Endothelial cell of umbilical vein (primary cell): ENCODE results near the gene ZSWIM6. TPM values are rescaled to one million over a fixed set of nuclear protein-coding genes. Genes with fewer than 3 reads are reported as not detected.

Experiments
- BruUV-seq: library from RNA; stranded (reverse); fragments of 400-500 nt; replicated peaks from 2 replicates; lab custom pipeline; 2021; lab: Mats Ljungman, UMichigan
- CTCF ChIA-PET: fragments of 300-600, 350-600 bp; sonication (Branson Sonifier 250); formaldehyde crosslinking; loops from one replicate; lab custom pipeline; 2021; ENCODE audit warnings: antibody characterized with exemption, inconsistent platforms; lab: Charles Lee
- POLR2A ChIA-PET: fragments of 300-600, 350-600 bp; sonication (Branson Sonifier 250); formaldehyde crosslinking; loops from one replicate; lab custom pipeline; 2021; ENCODE audit warnings: antibody characterized with exemption, inconsistent platforms; lab: Charles Lee
- DNase-seq: peaks from one replicate; pipeline ENCODE4 v3.0.0-alpha.2; 2011; ENCODE audit warnings: low read depth, low spot score
- FAIRE-seq: peaks from 2 replicates; lab custom pipeline; 2011; peaks lifted over from hg19 to GRCh38; lab: Jason Lieb, UNC
- H2AFZ ChIP-seq: 2 replicates; pipeline ENCODE4 v1.6.0; 2012; ENCODE audit warnings: low read depth, low read length, control low read depth, inconsistent platforms
- H3K27ac ChIP-seq: 2 replicates; pipeline ENCODE4 v1.5.1; 2011; ENCODE audit warnings: low read depth, mild to moderate bottlenecking, control low read depth, low read length, moderate library complexity; ENCODE audit not compliant: insufficient read depth
- H3K27me3 ChIP-seq, 2 experiments: 2 replicates each; pipeline versions ENCODE4 v1.6.0 to v1.6.1; 2011; ENCODE audit warnings: low read length in 2 of 2, mixed read lengths in 1 of 2; ENCODE audit not compliant: control insufficient read depth in 2 of 2, insufficient read depth in 2 of 2
- H3K36me3 ChIP-seq, 2 experiments: 2 replicates in 1 of 2; 3 replicates in 1 of 2; pipeline ENCODE4 v1.5.1; 2011; ENCODE audit warnings: low read length in 2 of 2, mild to moderate bottlenecking in 1 of 2, moderate library complexity in 1 of 2; ENCODE audit not compliant: control insufficient read depth in 2 of 2, insufficient read depth in 2 of 2; ENCODE audit errors: extremely low read depth in 1 of 2
- H3K4me1 ChIP-seq: 3 replicates; pipeline ENCODE4 v1.5.1; 2011; ENCODE audit warnings: mild to moderate bottlenecking, low read length; ENCODE audit not compliant: control insufficient read depth, insufficient read depth; ENCODE audit errors: extremely low read depth
- H3K4me2 ChIP-seq: 2 replicates; pipeline ENCODE4 v1.6.1; 2011; ENCODE audit warnings: low read length, control low read depth, mixed read lengths; ENCODE audit not compliant: insufficient read depth
- H3K4me3 ChIP-seq, 3 experiments: fragments of 200-600 bp in 1 of 3; sonication (generic), shearing (Covaris generic) in 1 of 3; replicated peaks in 1 of 3; 2 replicates each; pipeline ENCODE4 v1.5.1; 2011 to 2016; ENCODE audit warnings: control low read depth in 3 of 3, low read length in 3 of 3, mild to moderate bottlenecking in 2 of 3, inconsistent platforms in 1 of 3, low read depth in 1 of 3, moderate library complexity in 1 of 3; ENCODE audit not compliant: insufficient read depth in 1 of 3
- H3K79me2 ChIP-seq: 2 replicates; pipeline ENCODE4 v1.6.0; 2012; ENCODE audit warnings: low read length, inconsistent platforms; ENCODE audit not compliant: control insufficient read depth, insufficient read depth
- H3K9ac ChIP-seq: replicated peaks from 2 replicates; pipeline ENCODE3; 2011; ENCODE audit warnings: low read length, control low read depth; ENCODE audit not compliant: insufficient read depth; ENCODE audit errors: extremely low read depth
- H3K9me1 ChIP-seq: replicated peaks from 3 replicates; pipeline ENCODE4 v1.6.0; 2011; ENCODE audit warnings: mild to moderate bottlenecking, low read length; ENCODE audit not compliant: control insufficient read depth, insufficient read depth; ENCODE audit errors: extremely low read depth
- H3K9me3 ChIP-seq: replicated peaks from 2 replicates; pipeline ENCODE4 v1.5.1; 2012; ENCODE audit warnings: low read length, inconsistent platforms; ENCODE audit not compliant: control insufficient read depth, insufficient read depth
- H4K20me1 ChIP-seq: replicated peaks from 2 replicates; pipeline ENCODE3; 2011; ENCODE audit warnings: mild to moderate bottlenecking, low read length; ENCODE audit not compliant: control insufficient read depth, insufficient read depth; ENCODE audit errors: extremely low read depth
- EZH2 ChIP-seq: IDR thresholded peaks from 2 replicates; pipeline ENCODE4 v1.6.1; 2012; ENCODE audit warnings: borderline replicate concordance, low read depth, mild to moderate bottlenecking, moderate library complexity, low read length, inconsistent platforms; ENCODE audit not compliant: severe bottlenecking
- FOS ChIP-seq: IDR thresholded peaks from 2 replicates; pipeline ENCODE4 v1.6.1; 2011; ENCODE audit warnings: mild to moderate bottlenecking, low read length, moderate library complexity, borderline replicate concordance; ENCODE audit not compliant: insufficient read depth
- GATA2 ChIP-seq: IDR thresholded peaks from 2 replicates; pipeline ENCODE4 v1.7.0; 2011; ENCODE audit warnings: low read depth, mild to moderate bottlenecking, moderate library complexity, mixed read lengths, low read length; ENCODE audit not compliant: insufficient read length, insufficient read depth
- JUN ChIP-seq: IDR thresholded peaks from 2 replicates; pipeline ENCODE4 v1.6.1; 2011; ENCODE audit warnings: borderline replicate concordance, low read depth; ENCODE audit not compliant: insufficient read length, insufficient read depth
- MYC ChIP-seq: IDR thresholded peaks from one replicate; pipeline ENCODE4 v1.6.1; 2011; ENCODE audit warnings: mild to moderate bottlenecking, low read depth, low read length
- POLR2A ChIP-seq: IDR thresholded peaks from 2 replicates; pipeline ENCODE4 v1.6.1; 2012; ENCODE audit warnings: low read depth, mild to moderate bottlenecking, control low read depth, low read length
- POLR2AphosphoS5 ChIP-seq: IDR thresholded peaks from 2 replicates; pipeline ENCODE4 v1.6.1; 2012; ENCODE audit warnings: low read depth, mild to moderate bottlenecking, control low read depth, low read length, moderate library complexity; ENCODE audit not compliant: insufficient read depth
- dilution Hi-C: fragments of 300-500 bp; cut with MboI; formaldehyde crosslinking; loops from one replicate; pipeline ENCODE4 v1.15.0; 2019; ENCODE audit warnings: low sequenced_read_pairs; ENCODE audit not compliant: extremely low pct_ligation_motif_present
- intact Hi-C: fragments of 100-400 bp; cut with micrococcal nuclease; formaldehyde crosslinking; loops from one replicate; pipeline ENCODE4 v1.10.0; 2022
- polyA plus RNA-seq, 4 experiments: library from polyadenylated mRNA; depleted of rRNA in 3 of 4; stranded (reverse) in 3 of 4; unstranded in 1 of 4; fragments of >200 nt; gene quantifications; 2 replicates each; pipeline versions ENCODE4 v1.2.1 to v1.2.3, GENCODE V29; 2011 to 2012; ENCODE audit warnings: missing spikeins in 1 of 4
- total RNA-seq: library from RNA; stranded (reverse); gene quantifications from 2 replicates; pipeline ENCODE4 v1.2.3, GENCODE V29; 2021
- TF ChIP-seq, protein P1 (sequence below): IDR thresholded peaks from 2 replicates; pipeline ENCODE4 v1.6.1; 2011; ENCODE audit not compliant: insufficient read depth, insufficient read length
- TF ChIP-seq, protein P2 (sequence below), 2 donors: IDR thresholded peaks; 1 replicate in 1 of 2; 2 replicates in 1 of 2; pipeline ENCODE4 v1.5.1; 2011; ENCODE audit warnings: low read length in 2 of 2, mild to moderate bottlenecking in 2 of 2, moderate library complexity in 2 of 2, control low read depth in 1 of 2, inconsistent platforms in 1 of 2, low read depth in 1 of 2; ENCODE audit not compliant: insufficient read depth in 1 of 2; ENCODE audit errors: extremely low read depth in 1 of 2

Gene ZSWIM6
- total and polyA plus RNA-seq, 2 donors (not counting 3 experiments of a cell fraction or from before 2014, with no cell fraction given) = 14.9 to 25.3 TPM

DNA sequence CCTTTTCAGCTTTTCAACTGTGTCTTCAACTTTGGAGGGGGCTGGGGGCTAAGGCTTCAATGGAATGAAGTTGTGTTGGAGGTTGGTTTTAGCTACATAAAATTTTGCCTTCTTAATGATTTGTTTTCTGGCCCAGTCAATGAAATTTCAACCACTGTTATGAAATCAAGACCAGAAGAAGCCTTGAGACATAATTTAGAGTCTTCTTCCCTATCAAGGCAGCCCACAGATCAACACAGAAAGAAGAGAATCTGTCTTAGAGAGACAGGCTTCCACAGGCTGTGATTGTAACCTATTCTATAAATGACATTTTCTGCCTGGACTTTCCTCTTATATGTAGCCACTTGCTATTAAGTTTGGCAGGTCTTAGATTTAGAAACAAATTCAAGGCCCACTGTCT, 46.5 kb upstream of the ZSWIM6 start:
- H3K4me1 ChIP-seq = peaks cover 19% of the 10 kb centered on the region
- TF ChIP-seq MYC = no peak
- no peak for TF ChIP-seq POLR2A
- TF ChIP-seq, protein P1, sequence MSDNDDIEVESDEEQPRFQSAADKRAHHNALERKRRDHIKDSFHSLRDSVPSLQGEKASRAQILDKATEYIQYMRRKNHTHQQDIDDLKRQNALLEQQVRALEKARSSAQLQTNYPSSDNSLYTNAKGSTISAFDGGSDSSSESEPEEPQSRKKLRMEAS = no peak
- no peak for TF ChIP-seq GATA2
- TF ChIP-seq, protein P2, sequence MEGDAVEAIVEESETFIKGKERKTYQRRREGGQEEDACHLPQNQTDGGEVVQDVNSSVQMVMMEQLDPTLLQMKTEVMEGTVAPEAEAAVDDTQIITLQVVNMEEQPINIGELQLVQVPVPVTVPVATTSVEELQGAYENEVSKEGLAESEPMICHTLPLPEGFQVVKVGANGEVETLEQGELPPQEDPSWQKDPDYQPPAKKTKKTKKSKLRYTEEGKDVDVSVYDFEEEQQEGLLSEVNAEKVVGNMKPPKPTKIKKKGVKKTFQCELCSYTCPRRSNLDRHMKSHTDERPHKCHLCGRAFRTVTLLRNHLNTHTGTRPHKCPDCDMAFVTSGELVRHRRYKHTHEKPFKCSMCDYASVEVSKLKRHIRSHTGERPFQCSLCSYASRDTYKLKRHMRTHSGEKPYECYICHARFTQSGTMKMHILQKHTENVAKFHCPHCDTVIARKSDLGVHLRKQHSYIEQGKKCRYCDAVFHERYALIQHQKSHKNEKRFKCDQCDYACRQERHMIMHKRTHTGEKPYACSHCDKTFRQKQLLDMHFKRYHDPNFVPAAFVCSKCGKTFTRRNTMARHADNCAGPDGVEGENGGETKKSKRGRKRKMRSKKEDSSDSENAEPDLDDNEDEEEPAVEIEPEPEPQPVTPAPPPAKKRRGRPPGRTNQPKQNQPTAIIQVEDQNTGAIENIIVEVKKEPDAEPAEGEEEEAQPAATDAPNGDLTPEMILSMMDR (IDR thresholded peaks at IDR 0.05; ENCODE audit: extremely low read depth in 1 of 2, insufficient read depth in 1 of 2, low read depth in 1 of 2, low read length in 2 of 2) = no peak
- TF ChIP-seq JUN = no peak
- TF ChIP-seq FOS = no peak
- no peak for TF ChIP-seq EZH2
- TF ChIP-seq POLR2AphosphoS5 = no peak
- no TSS peak for BruUV-seq
- no peaks in the 10 kb centered on the region for H3K9me1 ChIP-seq
- H3K4me2 ChIP-seq = no peak overlapping the region
- no peak overlapping the region for H2AFZ ChIP-seq
- dilution Hi-C loops (no loop called here), intact Hi-C loops (no loop called here)
- CTCF ChIA-PET = interaction anchor here (1.1 kb wide), 1 partner anchor 14 kb away, joined by 3 read pairs; no protein-coding TSS in a partner anchor
- no peaks in the 10 kb centered on the region for H3K79me2 ChIP-seq
- H3K4me3 ChIP-seq = no peak overlapping the region
- POLR2A ChIA-PET = no interaction called here
- H3K27ac ChIP-seq = no peak overlapping the region
- no peaks in the 10 kb centered on the region for H3K36me3 ChIP-seq
- no peaks in the 10 kb centered on the region for H4K20me1 ChIP-seq
- DNase-seq (no peak), FAIRE-seq (no peak)
- H3K9ac ChIP-seq = no peak overlapping the region
- no peaks in the 10 kb centered on the region for H3K9me3 ChIP-seq
- H3K27me3 ChIP-seq = no peaks in the 10 kb centered on the region
